Coronary artery (tissue), 2 donors: ENCODE results near the gene RAD9A.

Experiments used
- DNase-seq: peaks from one replicate; pipeline ENCODE4 v3.0.0-alpha.2; 2017; ENCODE audit warnings: low spot score
- H3K27ac ChIP-seq, 2 donors: fragments of 200-600 bp; sonication (generic); one replicate each; pipeline ENCODE4 v1.5.1; 2016 to 2019
- H3K4me3 ChIP-seq: fragments of 200-600 bp; sonication (generic); 2 replicates; pipeline ENCODE4 v1.5.1; 2016; ENCODE audit warnings: mild to moderate bottlenecking, moderate library complexity
- CTCF ChIP-seq: fragments of 200-600 bp; sonication (generic); IDR thresholded peaks from one replicate; pipeline ENCODE4 v1.5.1; 2019; ENCODE audit warnings: antibody characterized with exemption

Gene RAD9A

GRCh38 chr11:67384851-67385366 lies 6.9 kb upstream of the RAD9A start:
- no peak overlapping the region for H3K4me3 ChIP-seq
- TF ChIP-seq CTCF: no peak
- H3K27ac ChIP-seq: peak overlapping the region in 1 of 2 donors; percentile 3
- DNase-seq: no peak

DNA sequence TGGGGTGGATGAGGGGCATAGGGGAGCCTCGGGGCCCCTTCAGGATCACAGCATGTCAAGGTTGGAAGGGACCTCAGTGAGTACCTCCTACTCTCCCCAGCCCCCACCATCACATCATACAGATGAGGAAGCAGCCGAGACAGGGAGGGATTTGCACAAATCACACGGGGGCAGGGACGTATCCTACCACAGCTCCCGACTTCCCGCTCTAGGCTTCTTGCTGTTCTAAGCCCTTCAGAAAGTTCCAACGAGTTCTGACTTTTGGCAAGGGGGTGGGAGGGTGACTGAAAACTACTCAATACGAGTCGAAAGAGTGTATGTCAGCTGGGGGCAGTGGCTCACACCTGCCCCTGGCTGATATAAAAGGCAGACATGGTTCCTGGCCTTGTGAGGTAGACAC lies 4.7 kb upstream of the RAD9A start:
- DNase-seq: no peak
- Histone ChIP-seq H3K4me3 (no peak overlapping the region), H3K27ac (no peak overlapping the region)
- TF ChIP-seq CTCF: no peak

DNA sequence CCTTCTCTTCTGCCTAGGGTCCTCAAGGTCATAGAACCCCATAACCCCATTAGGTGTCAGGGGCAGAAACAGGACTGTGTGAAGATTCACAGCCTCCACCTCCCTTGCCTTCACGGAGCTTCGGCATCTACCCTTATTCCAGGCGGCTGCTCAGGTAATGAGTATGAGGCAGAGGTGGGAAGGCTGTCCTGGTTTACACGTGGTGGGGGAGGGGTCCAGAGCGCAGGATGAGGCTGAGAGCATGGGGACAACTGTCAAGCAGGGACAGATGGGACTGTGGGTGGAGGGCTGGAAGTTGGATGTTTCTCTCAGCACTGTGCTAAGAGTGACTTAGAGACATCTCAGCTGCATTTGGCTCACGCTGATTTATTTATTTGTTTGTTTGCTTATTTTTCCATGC lies 4.3 kb upstream of the RAD9A start:
- Histone ChIP-seq H3K27ac (no peak overlapping the region), H3K4me3 (no peak overlapping the region)
- no peak for DNase-seq
- no peak for TF ChIP-seq CTCF

DNA sequence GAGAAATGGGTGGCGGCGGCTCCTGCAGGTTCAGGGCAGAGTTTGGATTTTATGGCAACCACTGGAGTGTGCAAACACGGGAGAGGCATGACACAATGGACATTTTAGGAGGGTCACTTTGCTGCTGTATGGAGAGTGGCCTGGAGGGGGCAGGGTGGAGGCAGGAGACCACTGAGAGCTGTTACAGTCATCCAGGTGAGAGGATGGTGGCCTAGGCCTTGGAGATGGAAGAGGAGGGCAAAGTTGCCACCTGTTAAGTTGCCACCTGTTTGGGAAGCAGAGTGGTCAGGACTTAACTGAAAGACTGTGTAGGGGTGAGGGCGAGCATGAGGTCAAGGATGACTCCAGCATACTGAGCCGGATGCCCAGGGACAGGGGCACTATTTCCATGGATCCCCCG lies 2.3 kb upstream of the RAD9A start:
- Histone ChIP-seq H3K27ac (no peak overlapping the region), H3K4me3 (no peak overlapping the region)
- DNase-seq: no peak
- TF ChIP-seq CTCF: peak; percentile 25

- Histone ChIP-seq H3K27ac (peak overlapping the region; percentile 55 to 89), H3K4me3 (peak overlapping the region; percentile 98)
- DNase-seq: no peak
- no peak for TF ChIP-seq CTCF
These were observed 861 bp upstream of the RAD9A start for GRCh38 chr11:67390947-67391303.

- Histone ChIP-seq H3K4me3 (peak overlapping the region; percentile 98), H3K27ac (peak overlapping the region; percentile 55 to 89)
- TF ChIP-seq CTCF: no peak
- no peak for DNase-seq
These were observed 463 bp downstream of the RAD9A start for GRCh38 chr11:67392183-67392715.

GRCh38 chr11:67393437-67393836 lies 1.7 kb downstream of the RAD9A start:
- no peak overlapping the region for H3K4me3 ChIP-seq
- H3K27ac ChIP-seq: no peak overlapping the region
- no peak for DNase-seq
- TF ChIP-seq CTCF: no peak
